NCI-H2227 treated with DMSO at 0.1 percent for 48 hours (cell line): ENCODE results near the gene S1PR5.

Source experiments
- DNase-seq: peaks from one replicate; lab custom pipeline; 2025; lab: John Stamatoyannopoulos, UW

S1PR5 gene

DNA sequence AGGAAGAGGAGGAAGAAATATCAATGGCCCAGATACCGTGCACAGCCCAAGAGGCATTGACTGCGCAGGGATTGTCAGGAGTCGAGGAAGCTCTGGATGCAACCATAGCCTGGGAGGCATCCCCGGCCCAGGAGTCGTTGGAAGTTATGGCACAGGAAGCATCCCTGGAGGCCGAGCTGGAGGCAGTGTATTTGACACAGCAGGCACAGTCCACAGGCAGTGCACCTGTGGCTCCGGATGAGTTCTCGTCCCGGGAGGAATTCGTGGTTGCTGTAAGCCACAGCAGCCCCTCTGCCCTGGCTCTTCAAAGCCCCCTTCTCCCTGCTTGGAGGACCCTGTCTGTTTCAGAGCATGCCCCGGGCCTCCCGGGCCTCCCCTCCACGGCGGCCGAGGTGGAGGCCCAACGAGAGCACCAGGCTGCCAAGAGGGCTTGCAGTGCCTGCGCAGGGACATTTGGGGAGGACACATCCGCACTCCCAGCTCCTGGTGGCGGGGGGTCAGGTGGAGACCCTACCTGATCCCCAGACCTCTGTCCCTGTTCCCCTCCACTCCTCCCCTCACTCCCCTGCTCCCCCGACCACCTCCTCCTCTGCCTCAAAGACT, 50.0 kb downstream of the S1PR5 start:
- DNase-seq: no peak

DNA sequence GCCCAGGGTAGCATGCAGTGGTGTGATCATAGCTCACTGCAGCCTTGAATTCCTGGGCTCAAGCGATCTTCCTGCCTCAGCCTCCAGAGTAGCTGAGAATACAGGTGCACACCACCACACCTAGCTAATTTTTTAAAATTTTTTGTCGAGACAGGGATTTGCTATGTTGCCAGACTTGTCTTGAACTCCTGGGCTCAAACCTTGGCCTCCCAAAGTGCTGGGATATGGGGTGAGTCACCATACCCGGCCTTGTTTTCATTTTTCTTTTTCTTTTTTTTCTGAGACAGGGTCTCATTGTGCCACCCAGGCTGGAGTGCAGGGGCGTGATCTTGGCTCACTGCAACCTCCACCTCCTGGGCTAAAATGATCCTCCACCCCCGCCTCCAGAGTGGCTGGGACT, 52.8 kb downstream of the S1PR5 start:
- DNase-seq: no peak
